ENCODE measurements around the gene CACNA2D2.

CACNA2D2 gene

GRCh38 chr3:50454481-50455070, 48.9 kb downstream of the CACNA2D2 start:
- no peak for DNase-seq

- no peak for DNase-seq
Measured at GRCh38 chr3:50453907-50454306, 49.5 kb downstream of the CACNA2D2 start.

DNA sequence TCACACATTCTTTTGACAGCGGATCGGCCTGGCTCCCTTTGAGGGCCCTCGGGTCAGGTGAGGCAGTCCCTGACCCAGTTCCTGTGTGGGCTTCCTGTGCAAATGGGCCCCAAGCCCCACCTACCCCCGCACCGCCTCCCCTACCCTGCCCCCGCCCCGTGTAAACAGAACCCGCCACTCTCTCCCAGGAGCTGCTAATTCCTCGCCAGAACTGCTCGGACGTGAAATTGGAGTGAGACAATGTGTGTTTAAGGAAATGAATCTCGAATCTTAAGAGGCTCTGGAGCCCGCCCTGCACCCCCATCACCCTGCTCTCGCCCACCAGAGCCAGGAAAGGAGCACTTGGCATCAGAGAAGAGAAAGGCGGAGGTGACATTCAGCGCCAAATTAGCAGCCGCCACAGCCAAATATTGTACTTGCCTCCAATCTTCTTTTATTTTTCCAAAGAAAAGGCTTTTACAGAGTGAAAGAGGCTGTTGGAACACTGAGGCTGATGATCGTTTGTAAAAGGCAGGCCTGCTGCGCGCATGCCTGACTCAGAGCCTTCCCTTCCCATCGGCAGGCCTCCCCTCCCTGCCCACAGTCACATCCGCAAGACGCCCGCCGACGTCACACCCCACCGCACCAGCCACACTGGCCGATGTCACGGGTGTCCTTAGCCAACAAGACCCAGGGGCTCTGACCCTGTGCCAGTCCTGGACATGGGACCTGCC, 53.1 kb downstream of the CACNA2D2 start:
- DNase-seq: peak; percentile 62

DNA sequence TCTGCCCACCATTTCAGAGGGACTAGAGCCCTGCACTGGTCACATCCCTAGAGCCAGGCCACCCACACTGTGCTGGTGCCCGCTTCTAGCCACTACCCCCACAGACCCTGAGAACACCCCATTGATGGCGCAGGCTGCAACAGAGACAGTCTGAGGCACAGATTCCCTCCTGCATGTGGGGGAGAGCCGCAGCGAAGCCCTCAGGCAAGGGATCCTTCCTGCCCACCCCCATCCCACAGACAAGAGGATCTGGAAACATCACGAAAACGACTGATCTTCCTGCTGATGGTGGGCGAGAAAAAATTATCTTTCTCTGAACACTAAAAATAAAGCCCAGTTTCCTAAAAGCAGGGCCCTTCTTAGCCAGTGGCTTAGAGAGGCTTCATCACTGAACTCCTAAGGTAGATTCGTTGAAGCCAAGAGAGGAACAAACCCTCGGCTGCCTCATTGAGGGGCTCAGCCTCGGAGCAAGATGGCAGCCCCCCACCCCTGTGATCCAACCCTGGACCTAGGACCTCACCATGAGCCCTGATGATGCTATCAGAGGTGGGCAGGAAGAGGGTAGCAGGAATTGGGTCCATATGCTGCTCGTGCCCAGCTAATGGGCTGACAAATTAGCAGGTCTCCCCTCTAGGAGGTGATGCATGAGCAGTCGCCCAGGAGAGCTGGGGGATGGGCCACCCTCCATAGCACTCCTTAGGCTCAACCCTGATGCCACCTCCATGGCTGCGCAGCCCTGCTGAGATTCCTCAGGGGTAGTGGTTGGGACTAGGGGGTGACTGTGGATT, 54.5 kb downstream of the CACNA2D2 start:
- no peak for DNase-seq

DNA sequence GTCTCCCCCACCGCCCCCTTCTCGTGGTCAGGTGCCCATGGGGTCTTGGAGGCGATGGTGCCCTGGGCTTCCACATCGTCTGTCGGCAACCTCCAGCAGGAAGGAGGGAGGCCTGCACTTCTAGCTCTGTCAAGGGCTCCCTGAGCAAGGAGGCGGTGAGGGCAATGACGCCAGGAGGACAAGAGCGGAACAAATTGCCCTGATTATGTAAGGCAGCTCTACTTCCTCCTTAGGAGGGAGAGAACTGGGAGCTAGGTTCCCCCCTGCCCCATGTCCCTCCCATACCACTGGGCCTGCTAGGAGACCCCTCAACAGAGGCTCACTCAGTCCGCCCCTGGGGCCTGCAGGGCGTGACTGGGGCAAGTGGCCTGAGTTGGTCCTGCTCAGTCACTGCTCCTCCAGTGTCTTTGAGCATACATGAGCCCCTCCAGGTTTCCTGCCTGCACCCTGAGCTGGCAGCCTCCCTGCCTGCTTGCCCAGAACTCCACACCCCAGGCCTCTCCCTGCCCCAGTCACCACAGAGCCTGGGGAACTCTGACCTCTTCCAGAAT, 56.1 kb downstream of the CACNA2D2 start:
- DNase-seq: peak; percentile 44

DNA sequence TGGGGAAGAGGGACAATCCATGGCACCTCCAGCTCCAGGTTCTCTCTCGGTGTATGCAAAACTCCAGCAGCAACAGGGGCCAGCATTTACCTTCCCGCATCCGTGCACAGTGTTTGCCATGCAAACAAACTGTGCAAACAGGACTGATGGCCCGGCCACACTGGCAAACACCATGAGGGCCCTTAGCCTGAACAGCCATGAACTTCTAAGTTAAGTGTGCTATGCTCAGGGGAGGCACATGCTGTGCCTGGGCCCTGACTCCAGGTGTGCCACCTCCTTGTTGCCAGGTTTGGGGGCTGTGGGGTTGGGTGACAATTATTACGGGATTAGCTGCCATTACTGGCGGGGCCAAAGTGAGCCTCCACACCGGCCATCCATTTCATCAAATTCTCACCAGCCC, 57.5 kb downstream of the CACNA2D2 start:
- peak; percentile 78 for DNase-seq

- DNase-seq: no peak
Measured at GRCh38 chr3:50444782-50445181, 58.7 kb downstream of the CACNA2D2 start.

- DNase-seq: no peak
Measured at GRCh38 chr3:50444213-50444612, 59.2 kb downstream of the CACNA2D2 start.

GRCh38 chr3:50442945-50443579, 60.4 kb downstream of the CACNA2D2 start:
- DNase-seq: no peak

- no peak for DNase-seq
Measured at GRCh38 chr3:50441424-50442217, 61.8 kb downstream of the CACNA2D2 start.

- DNase-seq: peak; percentile 2
Measured at GRCh38 chr3:50436114-50436674, 67.2 kb downstream of the CACNA2D2 start.

DNA sequence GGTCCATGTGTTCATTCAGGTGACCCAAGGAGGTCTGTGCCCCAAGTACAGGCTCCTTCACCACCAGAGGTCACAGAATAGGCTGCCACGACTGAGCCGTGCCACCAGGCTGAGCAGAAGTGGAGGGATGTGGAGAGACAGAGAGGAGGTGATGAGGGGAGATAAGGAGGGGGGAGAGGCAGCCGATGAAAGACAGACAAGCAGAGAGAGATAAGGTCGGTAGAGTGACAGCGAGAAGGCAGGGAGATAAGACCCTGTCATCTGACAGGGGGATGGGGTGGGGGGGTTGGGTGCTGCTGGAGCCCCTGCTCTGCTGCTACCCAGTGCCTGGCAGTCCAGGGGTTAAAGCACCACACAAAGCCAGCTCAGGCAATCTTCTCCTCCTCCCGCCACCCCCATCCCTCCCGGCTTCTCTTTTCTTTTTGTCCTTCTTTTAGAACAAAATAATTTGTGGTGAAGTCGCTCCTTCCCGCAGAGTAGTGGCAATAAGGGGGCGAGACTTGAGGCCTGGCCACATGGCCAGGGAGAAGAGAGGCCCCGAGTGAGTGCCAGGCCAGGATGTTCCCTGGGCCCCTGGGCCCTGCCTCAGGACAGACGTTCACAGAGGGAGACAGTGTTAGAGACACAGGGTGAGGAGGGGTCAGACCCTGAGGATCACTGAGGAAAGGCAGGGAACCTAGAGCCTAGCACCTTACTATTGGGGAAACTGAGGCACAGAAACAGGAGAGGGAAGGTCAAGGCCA, 67.9 kb downstream of the CACNA2D2 start:
- no peak for DNase-seq

GRCh38 chr3:50433954-50434353, 69.5 kb downstream of the CACNA2D2 start:
- DNase-seq: no peak

GRCh38 chr3:50430950-50431435, 72.4 kb downstream of the CACNA2D2 start:
- DNase-seq: no peak

DNA sequence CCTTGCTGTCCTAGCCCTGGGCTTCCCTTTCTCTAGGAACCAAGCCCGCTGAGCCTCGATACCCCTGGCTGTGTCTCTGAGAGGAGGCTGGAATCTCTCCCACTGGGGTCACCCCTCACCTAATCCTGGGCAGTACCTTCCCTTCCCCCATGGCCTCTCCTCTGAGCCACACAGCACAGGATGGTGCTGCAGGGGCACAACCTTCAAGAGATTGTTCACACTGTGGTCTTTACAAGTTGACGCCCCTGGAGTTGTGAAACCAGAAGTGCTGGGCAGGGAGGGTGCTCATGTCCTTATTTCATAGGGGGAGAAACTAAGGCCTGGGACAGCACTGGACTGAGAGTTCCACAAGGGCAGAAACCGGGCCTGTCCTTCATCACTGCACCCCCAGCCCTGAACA, 73.2 kb downstream of the CACNA2D2 start:
- DNase-seq: no peak

DNA sequence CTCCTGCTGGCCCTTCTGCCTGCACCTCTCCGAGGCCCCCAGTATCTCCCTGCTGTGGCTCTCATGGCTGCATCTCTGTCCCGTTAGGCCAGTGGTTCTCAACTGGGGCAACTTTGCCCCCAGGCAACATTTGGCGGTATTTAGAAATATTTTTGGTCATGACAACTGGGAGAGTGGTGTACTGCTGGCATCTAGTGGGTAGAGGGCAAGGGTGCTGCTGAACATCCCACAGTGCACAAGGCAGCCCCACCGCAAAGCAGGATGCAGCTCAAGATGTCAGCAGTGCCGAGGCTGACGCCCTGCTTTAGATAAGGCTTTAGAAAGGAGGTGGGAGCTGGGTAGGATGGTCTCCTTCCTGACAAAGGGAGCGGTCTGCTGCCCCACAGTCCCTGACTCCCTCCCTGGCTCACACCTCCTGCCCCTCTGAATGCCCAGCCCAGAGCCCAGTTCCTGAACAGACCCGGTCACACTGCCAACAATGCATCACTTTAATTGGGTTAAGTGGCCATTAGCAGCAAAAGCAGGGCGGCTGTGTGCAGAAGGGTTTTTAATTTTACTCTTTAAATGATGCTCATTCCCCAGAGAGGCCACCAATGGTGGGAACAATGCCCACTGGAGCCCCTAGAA, 75.3 kb downstream of the CACNA2D2 start:
- no peak for DNase-seq

GRCh38 chr3:50427217-50427616, 76.2 kb downstream of the CACNA2D2 start:
- no peak for DNase-seq

DNA sequence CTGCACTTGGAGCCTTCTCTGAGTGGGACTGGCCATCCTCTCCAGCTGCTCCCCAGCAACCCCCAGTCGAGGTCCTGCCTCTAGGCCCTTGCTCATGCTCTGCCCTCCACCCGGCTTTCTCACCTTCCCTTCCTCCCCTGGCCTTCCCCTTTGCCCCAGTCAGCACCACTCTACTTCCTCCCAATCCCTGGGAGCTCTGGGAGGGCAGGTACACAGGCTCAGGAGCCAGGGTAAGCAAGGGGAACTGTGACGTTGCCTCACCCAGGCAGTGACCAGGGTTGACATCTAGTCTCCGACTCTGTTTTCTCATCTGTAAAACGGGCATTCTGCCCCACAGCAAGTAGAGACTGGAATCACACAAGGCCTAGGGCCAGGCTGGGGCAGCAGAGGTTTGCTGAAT, 77.5 kb downstream of the CACNA2D2 start:
- DNase-seq: no peak

- DNase-seq: peak; percentile 71
Measured at GRCh38 chr3:50423543-50423942, 79.9 kb downstream of the CACNA2D2 start.

- no peak for DNase-seq
Measured at GRCh38 chr3:50422153-50422552, 81.3 kb downstream of the CACNA2D2 start.

Data from NCI-H2029 (cell line).